Psoas muscle (tissue), 8 donors: ENCODE measurements around the gene MTIF2. TPM values are rescaled to one million over a fixed set of nuclear protein-coding genes. Genes with fewer than 3 reads are reported as not detected.
"Not testable (repeated sequence)": the region's sequence is repeated elsewhere in the genome, so short reads cannot be mapped to it uniquely, and the experiment has no call there.

Experiments
- ATAC-seq, 4 donors: fragments of 200-7000 bp; cut with Tn5 transposase; one replicate each; pipeline ENCODE4 v1.9.1; 2020; ENCODE audit warnings: moderate library complexity in 3 of 4, mild to moderate bottlenecking in 2 of 4
- DNase-seq, 2 donors: peaks; one replicate each; pipeline ENCODE4 v3.0.0-alpha.2; 2020
- H3K27ac ChIP-seq: fragments of 200-600 bp; one replicate; pipeline ENCODE4 v1.8.0; 2022
- H3K27me3 ChIP-seq, 3 donors: fragments of 200-600 bp in 1 of 3; one replicate each; pipeline versions ENCODE4 v1.6.1 to v1.8.0; 2013 to 2022; ENCODE audit warnings: low read length in 2 of 3, mild to moderate bottlenecking in 2 of 3, moderate library complexity in 1 of 3; ENCODE audit not compliant: insufficient read depth in 3 of 3
- H3K36me3 ChIP-seq, 2 donors: fragments of 200-600 bp in 1 of 2; one replicate each; pipeline versions ENCODE4 v1.6.1 to v1.8.0; 2013 to 2022; ENCODE audit warnings: low read depth in 1 of 2, mild to moderate bottlenecking in 1 of 2, moderate library complexity in 1 of 2; ENCODE audit not compliant: insufficient read depth in 1 of 2
- H3K4me1 ChIP-seq: fragments of 200-600 bp; one replicate; pipeline ENCODE4 v1.8.0; 2022
- H3K4me3 ChIP-seq: fragments of 200-600 bp; one replicate; pipeline ENCODE4 v1.8.0; 2022; ENCODE audit warnings: mild to moderate bottlenecking
- H3K9me3 ChIP-seq: fragments of 200-600 bp; one replicate; pipeline ENCODE4 v1.8.0; 2022
- CTCF ChIP-seq: fragments of 200-600 bp; IDR thresholded peaks from one replicate; pipeline ENCODE4 v1.8.0; 2022; ENCODE audit warnings: antibody characterized with exemption
- WGBS, 3 donors: extraction: QIAGEN DNeasy Blood & Tissue Kit; methylation state at CpG; one replicate each; pipeline versions ENCODE4 v1.1.6 to v1.1.7; 2013; 5-methylcytosine and 5-hydroxymethylcytosine counted together
- intact Hi-C, 2 donors: fragments of 100-400 bp; cut with DNase I; formaldehyde crosslinking; loops; one replicate each; pipeline versions ENCODE4 v1.11.0 to v1.14.2; 2022
- polyA plus RNA-seq, 3 donors: library from polyadenylated mRNA; stranded (reverse); fragments of 200-250 nt; gene quantifications; one replicate each; pipeline ENCODE4 v1.2.3, GENCODE V29; 2013
- total RNA-seq, 4 donors: library from RNA; stranded (reverse); fragmentation: NEBNext Ultra II Directional in 2 of 4; extraction: Animal tissue kit (Norgen Biotek cat#: 25700) in 2 of 4; gene quantifications; one replicate each; pipeline versions ENCODE4 v1.2.1 to v1.2.4, GENCODE V29; 2021 to 2023
- donor health status: healthy with polysubstance abuse.
- donor health status: DM: no; HTN: no; CAD: no; lungs with moderate emphysema.
- donor health status: Bipolar disorder and iron deficiency.
- donor health status: healthy.
- donor health status: DM: yes; HTN: yes; CAD: no.
- donor health status: DM: no; HTN: no; CAD: no.
- donor health status: DM: no; HTN: no; CAD: no.
- donor health status: DM: yes; HTN: yes; CAD: no.

MTIF2 gene
- total and polyA plus RNA-seq, 7 donors, result 31.8 to 64.6 (median 39.5) TPM

DNA sequence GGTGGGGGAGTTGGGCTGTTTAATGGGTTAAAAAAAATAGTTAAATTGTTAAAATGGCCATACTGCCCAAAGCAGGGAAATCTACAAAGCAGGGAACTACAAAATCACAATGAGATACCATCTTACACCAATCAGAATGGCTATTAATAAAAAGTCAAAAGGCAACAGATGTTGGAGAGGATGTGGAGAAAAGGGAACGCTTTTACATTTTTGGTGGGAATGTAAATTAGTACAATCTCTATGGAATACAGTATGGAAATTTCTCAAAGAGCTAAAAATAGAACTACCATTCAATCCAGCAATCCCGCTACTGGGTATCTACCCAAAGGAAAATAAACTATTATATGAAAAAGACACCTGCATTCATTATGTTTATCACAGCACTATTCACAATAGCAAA, 64.1 kb downstream of the MTIF2 start:
- Histone ChIP-seq H3K4me3 (no peak overlapping the region), H3K27ac (no peak overlapping the region), H3K27me3 (no peaks in the 10 kb centered on the region), H3K4me1 (no peaks in the 10 kb centered on the region), H3K36me3 (no peaks in the 10 kb centered on the region), H3K9me3 (peaks cover 11% of the 10 kb centered on the region)
- WGBS, 3 donors, result 89 to 94% (median 92%) methylated on average over 2 of the region's 2 CpGs
- no peak for TF ChIP-seq CTCF
- intact Hi-C loops, result no loop called here
- no peak for DNase-seq
- no peak for ATAC-seq

GRCh38 chr2:55204536-55204935, 64.5 kb downstream of the MTIF2 start:
- no peak for DNase-seq
- Histone ChIP-seq H3K27me3 (no peaks in the 10 kb centered on the region), H3K4me3 (no peak overlapping the region), H3K36me3 (no peaks in the 10 kb centered on the region), H3K4me1 (no peaks in the 10 kb centered on the region), H3K27ac (no peak overlapping the region), H3K9me3 (peaks cover 11% of the 10 kb centered on the region)
- no peak for TF ChIP-seq CTCF
- 97 to 100% (median 98%) methylated on average over 3 of the region's 3 CpGs for WGBS, 3 donors
- ATAC-seq, result no peak
- intact Hi-C loops, result no loop called here

DNA sequence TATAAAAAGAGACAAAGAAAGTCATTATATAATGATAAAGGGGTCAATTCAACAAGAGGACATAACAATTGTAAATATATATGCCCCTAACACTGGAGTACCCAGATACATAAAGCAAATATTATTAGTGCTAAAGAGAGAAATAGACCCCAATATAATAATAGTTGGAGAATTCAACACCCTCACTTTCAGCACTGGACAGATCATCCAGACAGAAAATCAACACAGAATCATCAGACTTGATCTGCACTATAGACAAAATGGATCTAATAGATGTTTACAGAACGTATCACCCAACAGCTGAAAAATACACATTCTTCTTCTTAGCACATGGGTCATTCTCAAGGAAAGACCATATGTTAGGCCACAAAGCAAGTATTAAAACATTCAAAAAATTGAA, 68.6 kb downstream of the MTIF2 start:
- no peaks in the 10 kb centered on the region for H3K4me1 ChIP-seq
- no peak for TF ChIP-seq CTCF
- H3K9me3 ChIP-seq, result peaks cover 11% of the 10 kb centered on the region
- ATAC-seq (no peak), DNase-seq (no peak)
- H3K4me3 ChIP-seq, result no peak overlapping the region
- no peaks in the 10 kb centered on the region for H3K36me3 ChIP-seq
- intact Hi-C loops, result no loop called here
- WGBS, 3 donors, result 95 to 100% (median 97%) methylated on average over 1 of the region's 1 CpG
- no peaks in the 10 kb centered on the region for H3K27me3 ChIP-seq
- no peak overlapping the region for H3K27ac ChIP-seq

- Histone ChIP-seq H3K36me3 (no peaks in the 10 kb centered on the region), H3K4me3 (no peak overlapping the region), H3K27ac (no peak overlapping the region), H3K27me3 (no peaks in the 10 kb centered on the region), H3K9me3 (peaks cover 8% of the 10 kb centered on the region), H3K4me1 (no peaks in the 10 kb centered on the region)
- intact Hi-C loops, result no loop called here
- no peak for ATAC-seq
- 97 to 100% (median 100%) methylated on average over 2 of the region's 2 CpGs for WGBS, 3 donors
- no peak for DNase-seq
- TF ChIP-seq CTCF, result no peak
These were observed 72.5 kb downstream of the MTIF2 start for GRCh38 chr2:55196526-55196925.

- H3K4me1 ChIP-seq, H3K27me3 ChIP-seq, H3K4me3 ChIP-seq, H3K36me3 ChIP-seq, H3K9me3 ChIP-seq, intact Hi-C loops, H3K27ac ChIP-seq, DNase-seq, ATAC-seq: not testable (repeated sequence)
- WGBS, 3 donors, result 96 to 100% (median 98%) methylated on average over 2 of the region's 2 CpGs
These were observed 77.1 kb downstream of the MTIF2 start for GRCh38 chr2:55191888-55192287.

GRCh38 chr2:55186837-55187236, 82.2 kb downstream of the MTIF2 start:
- H3K4me1 ChIP-seq, ATAC-seq, DNase-seq, H3K9me3 ChIP-seq, H3K36me3 ChIP-seq, intact Hi-C loops, H3K4me3 ChIP-seq, H3K27me3 ChIP-seq, H3K27ac ChIP-seq: not testable (repeated sequence)
- WGBS, 3 donors, result 81 to 96% (median 82%) methylated on average over 8 of the region's 8 CpGs
